HG02981 (cell line): ENCODE results near the gene MCEMP1.

Source experiments
- ATAC-seq: cut with Tn5 transposase; IDR thresholded peaks from one replicate; pipeline ENCODE4 v1.9.1; 2021; ENCODE audit warnings: mild to moderate bottlenecking, moderate library complexity; ENCODE audit not compliant: unreplicated experiment

Gene MCEMP1

DNA sequence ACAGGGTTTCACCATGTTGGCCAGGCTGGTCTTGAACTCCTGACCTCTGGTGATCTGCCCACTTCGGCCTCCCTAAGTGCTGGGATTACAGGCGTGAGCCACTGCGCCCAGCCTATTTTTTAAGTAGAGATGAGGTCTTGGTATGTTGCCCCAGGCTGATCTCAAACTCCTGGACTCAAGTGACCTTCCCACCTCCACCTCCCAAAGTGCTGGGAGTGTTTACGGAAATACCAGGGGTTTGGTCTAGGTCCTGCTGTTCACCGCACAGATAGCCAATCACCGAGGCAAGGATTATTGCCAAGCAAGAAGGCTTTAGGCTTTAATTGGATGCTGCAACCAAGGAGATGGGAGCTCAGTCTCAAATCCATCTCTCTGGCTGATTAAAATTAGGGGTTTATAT lies 43.5 kb downstream of the MCEMP1 start:
- no peak for ATAC-seq

DNA sequence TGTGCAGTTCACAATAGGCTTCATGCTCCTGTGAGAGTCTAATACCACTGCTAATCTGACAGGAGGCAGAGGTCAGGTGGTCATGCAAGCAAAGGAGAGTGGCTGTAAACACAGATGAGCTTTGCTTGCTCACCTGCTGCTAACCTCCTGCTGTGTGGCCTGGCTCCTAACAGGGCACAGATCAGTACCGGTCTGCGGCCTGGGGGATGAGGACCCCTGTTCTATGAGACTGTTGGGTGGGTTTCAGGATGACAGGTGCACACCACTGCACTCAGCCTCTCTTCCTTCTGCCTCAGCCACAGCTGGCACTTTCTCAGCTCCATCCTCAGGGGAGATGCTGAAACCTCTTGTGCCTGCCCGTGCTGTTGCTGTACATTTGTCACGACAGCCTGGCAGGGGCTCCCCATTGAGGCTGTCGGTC lies 45.4 kb downstream of the MCEMP1 start:
- ATAC-seq = no peak

DNA sequence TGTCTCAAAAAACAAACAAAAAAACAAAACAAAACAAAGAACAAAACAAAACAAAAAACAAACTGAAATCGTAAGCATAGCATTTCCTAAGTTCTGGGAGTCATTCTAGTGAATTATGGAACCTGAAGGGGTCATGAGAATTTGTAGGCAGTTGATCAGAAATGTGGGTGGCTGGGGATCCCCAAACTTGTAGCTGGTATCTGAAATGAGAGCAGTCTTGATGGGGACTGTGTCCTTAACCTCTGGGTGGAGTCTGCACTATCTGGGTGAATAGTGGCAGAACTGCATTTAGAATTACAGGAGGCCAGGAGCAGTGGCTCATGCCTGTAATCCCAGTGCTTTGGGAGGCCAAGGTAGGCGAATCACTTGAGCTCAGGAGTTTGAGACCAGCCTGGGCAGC lies 48.9 kb downstream of the MCEMP1 start:
- ATAC-seq = no peak

DNA sequence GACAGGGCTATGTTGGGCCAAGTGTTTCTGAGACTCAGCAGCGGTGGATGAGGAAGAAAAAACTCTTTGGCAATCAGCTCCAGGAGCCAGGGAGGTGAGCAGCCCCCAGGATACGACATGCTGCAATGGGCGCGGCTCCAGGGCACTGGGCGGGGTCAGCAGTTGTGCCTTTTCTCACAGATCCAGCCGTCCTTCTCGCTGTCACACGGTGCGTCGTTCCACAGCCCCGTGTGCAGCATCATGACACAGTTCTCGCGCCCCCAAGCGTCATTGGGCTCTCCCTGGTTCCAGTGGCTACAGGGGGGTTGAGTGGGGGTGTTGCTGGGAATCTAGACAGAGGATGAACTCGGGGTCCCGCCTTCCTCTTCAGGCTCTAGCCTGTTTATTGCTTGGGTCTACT lies 52.3 kb downstream of the MCEMP1 start:
- ATAC-seq = no peak
